Neural cell (in vitro differentiated cells): Measurements from ENCODE around the gene CCIN.
"Not testable (repeated sequence)": the region's sequence is repeated elsewhere in the genome, so short reads cannot be mapped to it uniquely, and the experiment has no call there.

Source experiments
- CTCF ChIP-seq: fragments of 450-650 bp; IDR thresholded peaks from 2 replicates; pipeline ENCODE4 v1.5.1; 2014; ENCODE audit warnings: antibody characterized with exemption, mild to moderate bottlenecking, moderate library complexity; ENCODE audit not compliant: poor library complexity, severe bottlenecking
- EP300 ChIP-seq: fragments of 450-650 bp; conservative IDR thresholded peaks from 2 replicates; pipeline ENCODE4 v1.6.1; 2014; ENCODE audit warnings: antibody characterized with exemption, mild to moderate bottlenecking, moderate library complexity; ENCODE audit not compliant: poor library complexity, severe bottlenecking
- EZH2 ChIP-seq: fragments of 200-600, 300-800 bp; shearing (Covaris generic), sonication (generic); IDR thresholded peaks from 2 replicates; pipeline ENCODE4 v1.6.1; 2014; ENCODE audit warnings: antibody characterized with exemption, low read length, borderline replicate concordance, mild to moderate bottlenecking; ENCODE audit not compliant: insufficient read depth, poor library complexity, severe bottlenecking
- MXI1 ChIP-seq: fragments of 450-650 bp; conservative IDR thresholded peaks from 2 replicates; pipeline ENCODE4 v1.6.1; 2014; ENCODE audit warnings: antibody characterized with exemption, mild to moderate bottlenecking; ENCODE audit not compliant: poor library complexity, severe bottlenecking
- POLR2AphosphoS5 ChIP-seq: IDR thresholded peaks from 2 replicates; pipeline ENCODE4 v1.6.1; 2012
- RAD21 ChIP-seq: fragments of 450-650 bp; conservative IDR thresholded peaks from 2 replicates; pipeline ENCODE4 v1.6.1; 2014; ENCODE audit warnings: antibody characterized with exemption, mild to moderate bottlenecking, moderate library complexity
- REST ChIP-seq: IDR thresholded peaks from 2 replicates; pipeline ENCODE4 v1.6.1; 2012; ENCODE audit warnings: borderline replicate concordance
- SMC3 ChIP-seq: fragments of 450-650 bp; conservative IDR thresholded peaks from 2 replicates; pipeline ENCODE4 v1.6.1; 2014; ENCODE audit warnings: antibody characterized with exemption, mild to moderate bottlenecking, moderate library complexity; ENCODE audit not compliant: poor library complexity
- TAF1 ChIP-seq: IDR thresholded peaks from 2 replicates; pipeline ENCODE4 v1.6.1; 2012; ENCODE audit warnings: low read depth

- not testable (repeated sequence) for TF ChIP-seq CTCF, EP300, SMC3, EZH2, REST, TAF1, MXI1, POLR2AphosphoS5, RAD21
These were observed 9.1 kb upstream of the CCIN start for GRCh38 chr9:36160126-36160525.
